H1 (cell line): ENCODE results near the gene LRRC14B. TPM values are rescaled to one million over a fixed set of nuclear protein-coding genes. Genes with fewer than 3 reads are reported as not detected.

Experiments
- CTCF ChIA-PET: fragments of 300-600 bp; sonication (Branson Sonifier 250); formaldehyde crosslinking; loops from one replicate; lab custom pipeline; 2021; ENCODE audit not compliant: partially characterized antibody; lab: Charles Lee
- POLR2A ChIA-PET: fragments of 300-600 bp; sonication (Branson Sonifier 250); formaldehyde crosslinking; loops from one replicate; lab custom pipeline; 2021; ENCODE audit warnings: inconsistent platforms; ENCODE audit not compliant: partially characterized antibody; lab: Charles Lee
- DNase-seq, 2 experiments: peaks; one replicate each; pipeline versions ENCODE4 v3.0.0 to v3.0.0-alpha.2; 2010 to 2022; ENCODE audit warnings: low spot score in 2 of 2, low read depth in 1 of 2, mixed read lengths in 1 of 2
- FAIRE-seq: peaks from 2 replicates; lab custom pipeline; 2011; peaks lifted over from hg19 to GRCh38; lab: Jason Lieb, UNC
- H2AFZ ChIP-seq: 2 replicates; pipeline ENCODE4 v1.8.1; 2012; ENCODE audit warnings: low read length, inconsistent platforms
- H2AK5ac ChIP-seq: 2 replicates; pipeline ENCODE4 v1.6.1; 2013; ENCODE audit warnings: low read depth, low read length
- H2BK120ac ChIP-seq: replicated peaks from 2 replicates; pipeline ENCODE3; 2013; ENCODE audit warnings: low read depth, low read length, inconsistent platforms
- H2BK12ac ChIP-seq: 2 replicates; pipeline ENCODE4 v1.6.1; 2013; ENCODE audit warnings: low read depth, low read length
- H2BK15ac ChIP-seq: 2 replicates; pipeline ENCODE4 v1.6.1; 2013; ENCODE audit warnings: low read length
- H2BK20ac ChIP-seq: 2 replicates; pipeline ENCODE4 v1.6.1; 2013; ENCODE audit warnings: low read length
- H2BK5ac ChIP-seq: 2 replicates; pipeline ENCODE4 v1.6.1; 2013; ENCODE audit warnings: low read depth, low read length
- H3K14ac ChIP-seq: 2 replicates; pipeline ENCODE4 v1.6.1; 2013; ENCODE audit warnings: inconsistent platforms; ENCODE audit not compliant: insufficient read length
- H3K18ac ChIP-seq: 2 replicates; pipeline ENCODE4 v1.6.1; 2013; ENCODE audit warnings: low read length; ENCODE audit errors: extremely low read depth
- H3K23ac ChIP-seq: 2 replicates; pipeline ENCODE4 v1.6.1; 2013; ENCODE audit warnings: inconsistent platforms; ENCODE audit not compliant: insufficient read length
- H3K23me2 ChIP-seq: 2 replicates; pipeline ENCODE4 v1.6.1; 2013; ENCODE audit warnings: low read depth, low read length
- H3K27ac ChIP-seq: 2 replicates; pipeline ENCODE4 v1.6.1; 2011; ENCODE audit warnings: low read depth, low read length, inconsistent platforms
- H3K27me3 ChIP-seq, 4 experiments: replicated peaks in 1 of 4; 1 replicate in 1 of 4; 2 replicates in 3 of 4; pipeline versions ENCODE4 v1.6.1 to v1.8.1; 2011 to 2013; ENCODE audit warnings: low read length in 3 of 4, mild to moderate bottlenecking in 3 of 4, inconsistent platforms in 2 of 4, mixed read lengths in 2 of 4, moderate library complexity in 1 of 4; ENCODE audit not compliant: control insufficient read depth in 3 of 4, insufficient read depth in 3 of 4; ENCODE audit errors: extremely low read depth in 1 of 4
- H3K36me3 ChIP-seq, 4 experiments: 2 replicates each; pipeline versions ENCODE4 v1.6.1 to v1.8.1; 2011 to 2013; ENCODE audit warnings: mild to moderate bottlenecking in 4 of 4, low read length in 3 of 4, moderate library complexity in 2 of 4, control low read depth in 1 of 4, inconsistent platforms in 1 of 4; ENCODE audit not compliant: insufficient read depth in 4 of 4, control insufficient read depth in 2 of 4
- H3K4ac ChIP-seq: replicated peaks from 2 replicates; pipeline ENCODE3; 2013; ENCODE audit warnings: low read length, low read depth, mixed read lengths, inconsistent platforms; ENCODE audit not compliant: insufficient read length
- H3K4me1 ChIP-seq, 4 experiments: replicated peaks in 1 of 4; 1 replicate in 1 of 4; 2 replicates in 3 of 4; pipeline versions ENCODE4 v1.6.1 to v1.8.1; 2011 to 2013; ENCODE audit warnings: low read length in 3 of 4, inconsistent platforms in 2 of 4, mixed read lengths in 1 of 4; ENCODE audit not compliant: insufficient read depth in 4 of 4, control insufficient read depth in 3 of 4
- H3K4me2 ChIP-seq, 2 experiments: 2 replicates each; pipeline versions ENCODE4 v1.6.1 to v1.8.1; 2011 to 2013; ENCODE audit warnings: low read depth in 2 of 2, low read length in 2 of 2, control low read depth in 1 of 2, inconsistent platforms in 1 of 2, mild to moderate bottlenecking in 1 of 2; ENCODE audit not compliant: insufficient read depth in 1 of 2
- H3K4me3 ChIP-seq, 4 experiments: fragments of 200-600, 300-600 bp in 1 of 4; sonication (generic), shearing (Covaris generic), sonication (Bioruptor Twin) in 1 of 4; 2 replicates each; pipeline versions ENCODE4 v1.5.1 to v1.8.1; 2011 to 2016; ENCODE audit warnings: low read length in 4 of 4, low read depth in 3 of 4, control low read depth in 2 of 4, inconsistent platforms in 2 of 4, mild to moderate bottlenecking in 2 of 4, mixed read lengths in 1 of 4, moderate library complexity in 1 of 4; ENCODE audit not compliant: insufficient read depth in 2 of 4; ENCODE audit errors: extremely low read depth in 1 of 4
- H3K56ac ChIP-seq: replicated peaks from 2 replicates; pipeline ENCODE3; 2013; ENCODE audit warnings: low read depth, mild to moderate bottlenecking, mixed read lengths, low read length, inconsistent platforms; ENCODE audit not compliant: insufficient read length
- H3K79me1 ChIP-seq: 2 replicates; pipeline ENCODE4 v1.6.1; 2013; ENCODE audit warnings: low read depth, low read length, control low read depth
- H3K79me2 ChIP-seq, 2 experiments: 2 replicates each; pipeline versions ENCODE4 v1.6.1 to v1.8.1; 2012 to 2013; ENCODE audit warnings: low read length in 2 of 2, mild to moderate bottlenecking in 2 of 2, inconsistent platforms in 1 of 2; ENCODE audit not compliant: insufficient read depth in 2 of 2, control insufficient read depth in 1 of 2
- H3K9ac ChIP-seq, 4 experiments: replicated peaks in 1 of 4; 1 replicate in 1 of 4; 2 replicates in 3 of 4; pipeline versions ENCODE4 v1.6.1 to v1.8.1; 2011 to 2013; ENCODE audit warnings: low read depth in 3 of 4, low read length in 3 of 4, control low read depth in 2 of 4, mild to moderate bottlenecking in 2 of 4, moderate library complexity in 2 of 4, inconsistent platforms in 1 of 4; ENCODE audit errors: extremely low read depth in 1 of 4
- H3K9me3 ChIP-seq, 2 experiments: 2 replicates each; pipeline versions ENCODE4 v1.6.1 to v1.8.1; 2012 to 2013; ENCODE audit warnings: mild to moderate bottlenecking in 2 of 2, moderate library complexity in 2 of 2, control low read depth in 1 of 2, inconsistent platforms in 1 of 2, low read depth in 1 of 2, low read length in 1 of 2, mixed read lengths in 1 of 2; ENCODE audit not compliant: insufficient read depth in 2 of 2
- H4K20me1 ChIP-seq, 2 experiments: replicated peaks in 1 of 2; 2 replicates each; pipeline versions ENCODE3 to v1.8.1; 2011 to 2013; ENCODE audit warnings: inconsistent platforms in 2 of 2, low read length in 2 of 2, mild to moderate bottlenecking in 1 of 2; ENCODE audit not compliant: insufficient read depth in 2 of 2, control insufficient read depth in 1 of 2
- H4K5ac ChIP-seq: 2 replicates; pipeline ENCODE4 v1.6.1; 2013; ENCODE audit warnings: low read length, low read depth, mixed read lengths, inconsistent platforms; ENCODE audit not compliant: insufficient read length
- H4K8ac ChIP-seq: 2 replicates; pipeline ENCODE4 v1.8.0; 2013; ENCODE audit warnings: mild to moderate bottlenecking, moderate library complexity, low read length, inconsistent platforms; ENCODE audit not compliant: insufficient read depth; ENCODE audit errors: extremely low read depth
- H4K91ac ChIP-seq: replicated peaks from 2 replicates; pipeline ENCODE3; 2013; ENCODE audit warnings: low read length, mixed read lengths, inconsistent platforms; ENCODE audit not compliant: insufficient read length
- BRCA1 ChIP-seq: IDR thresholded peaks from 2 replicates; pipeline ENCODE4 v1.6.1; 2012; ENCODE audit warnings: low read depth, low read length, improper control_type of control experiment
- CBX8 ChIP-seq: fragments of 300-800, 300-1000 bp; sonication (generic); IDR thresholded peaks from 2 replicates; pipeline ENCODE4 v1.7.1; 2016; ENCODE audit warnings: low read depth, low read length, borderline replicate concordance
- CEBPB ChIP-seq: IDR thresholded peaks from 2 replicates; pipeline ENCODE4 v1.6.1; 2012; ENCODE audit warnings: low read depth, low read length
- CTBP2 ChIP-seq: IDR thresholded peaks from 2 replicates; pipeline ENCODE4 v1.7.0; 2011; ENCODE audit warnings: borderline replicate concordance, mild to moderate bottlenecking, moderate library complexity, mixed read lengths, low read length; ENCODE audit not compliant: insufficient read depth, insufficient read length
- E2F6 ChIP-seq: IDR thresholded peaks from 2 replicates; pipeline ENCODE4 v1.6.1; 2012; ENCODE audit warnings: inconsistent platforms
- FOSL1 ChIP-seq: IDR thresholded peaks from 2 replicates; pipeline ENCODE4 v1.6.1; 2011; ENCODE audit warnings: mild to moderate bottlenecking, low read depth, low read length, moderate library complexity; ENCODE audit not compliant: insufficient read depth
- GABPA ChIP-seq: IDR thresholded peaks from 2 replicates; pipeline ENCODE4 v1.6.1; 2011; ENCODE audit warnings: mild to moderate bottlenecking, low read length, moderate library complexity, borderline replicate concordance; ENCODE audit not compliant: insufficient read depth
- JUND ChIP-seq: IDR thresholded peaks from 2 replicates; pipeline ENCODE4 v1.6.1; 2011; ENCODE audit warnings: mild to moderate bottlenecking, improper control_type of control experiment, low read length
- SIX5 ChIP-seq: IDR thresholded peaks from 2 replicates; pipeline ENCODE4 v1.6.1; 2011; ENCODE audit warnings: mild to moderate bottlenecking, low read depth, low read length
- WGBS, 2 experiments: shearing (Covaris generic) in 1 of 2; methylation state at CpG; one replicate each; pipeline versions ENCODE4 v1.1.6 to v1.1.7; 2013 to 2015; ENCODE audit warnings: low lambda C conversion rate in 2 of 2, mixed read lengths in 2 of 2, inconsistent platforms in 1 of 2, low coverage in 1 of 2, missing lambda C conversion rate in 1 of 2; ENCODE audit not compliant: insufficient replicate concordance in 2 of 2, insufficient coverage in 1 of 2, insufficient read length in 1 of 2; ENCODE audit errors: extremely low coverage in 1 of 2, missing lambda C conversion rate in 1 of 2; 5-methylcytosine and 5-hydroxymethylcytosine counted together
- polyA plus RNA-seq, 7 experiments: library from polyadenylated mRNA; depleted of rRNA in 3 of 7; stranded (reverse) in 5 of 7; unstranded in 2 of 7; fragments of >200 nt in 5 of 7; fragments of 200-250 nt in 2 of 7; gene quantifications; 1 replicate in 5 of 7; 2 replicates in 1 of 7; 4 replicates in 1 of 7; pipeline versions ENCODE4 v1.2.1 to v1.2.3, GENCODE V29; 2011 to 2013; ENCODE audit warnings: missing spikeins in 2 of 7, mixed read lengths in 2 of 7
- total RNA-seq: library from RNA; stranded (reverse); fragmentation: NEBNext Ultra II Directional; extraction: Animal tissue kit (Norgen Biotek cat#: 25700); gene quantifications from 2 replicates; pipeline ENCODE4 v1.2.1, GENCODE V29; 2021

LRRC14B gene
- total and polyA plus RNA-seq, 2 of the 8 experiments (the other 6 are each of a cell fraction or from before 2014, with no cell fraction given): not detected

- peaks cover 2% of the 10 kb centered on the region; the same call in 1 of the 2 replicates for H3K79me1 ChIP-seq
- H2BK120ac ChIP-seq: no peak overlapping the region
- ChIA-PET POLR2A (no interaction called here), CTCF (no interaction called here)
- DNase-seq (no peak), FAIRE-seq (no peak)
- H3K14ac ChIP-seq: no peak overlapping the region
- no peak overlapping the region for H4K5ac ChIP-seq
- no peak overlapping the region for H3K23ac ChIP-seq
- no peak overlapping the region for H2AFZ ChIP-seq
- H3K4me2 ChIP-seq: no peak overlapping the region
- no peaks in the 10 kb centered on the region for H3K9me3 ChIP-seq
- H2AK5ac ChIP-seq: no peak overlapping the region
- H3K18ac ChIP-seq: no peak overlapping the region
- no peak for TF ChIP-seq SIX5
- TF ChIP-seq CEBPB: no peak
- no peak for TF ChIP-seq CTBP2
- no peak for TF ChIP-seq GABPA
- no peak for TF ChIP-seq FOSL1
- TF ChIP-seq E2F6: no peak
- TF ChIP-seq JUND: no peak
- TF ChIP-seq BRCA1: no peak
- no peak for TF ChIP-seq CBX8
- peaks cover 3% of the 10 kb centered on the region for H3K23me2 ChIP-seq
- H4K91ac ChIP-seq: no peak overlapping the region
- H3K79me2 ChIP-seq: peaks cover 3 to 43% of the 10 kb centered on the region in 2 experiments; a peak in 3 of 4 replicates
- WGBS, 2 experiments: 92% methylated on average over 6 of the region's 6 CpGs; no CpG with 5 or more reads in 1 of the 2 experiments
- no peak overlapping the region for H3K4me3 ChIP-seq
- no peak overlapping the region for H2BK15ac ChIP-seq
- H2BK20ac ChIP-seq: no peak overlapping the region
- H3K56ac ChIP-seq: no peak overlapping the region
- H3K4me1 ChIP-seq: peaks cover 0 to 4% (median 0%) of the 10 kb centered on the region in 4 experiments; a peak in 1 of 7 replicates
- no peaks in the 10 kb centered on the region for H3K27me3 ChIP-seq
- H3K27ac ChIP-seq: no peak overlapping the region
- H3K9ac ChIP-seq: no peak overlapping the region
- H4K20me1 ChIP-seq: peaks cover 2 to 9% of the 10 kb centered on the region in 2 experiments
- no peak overlapping the region for H3K4ac ChIP-seq
- no peak overlapping the region for H2BK5ac ChIP-seq
- no peak overlapping the region for H2BK12ac ChIP-seq
- H4K8ac ChIP-seq: no peak overlapping the region
- H3K36me3 ChIP-seq: peaks cover 15 to 36% (median 29%) of the 10 kb centered on the region in 4 experiments
Measured at GRCh38 chr5:223791-224190, 32.5 kb downstream of the LRRC14B start.
